DOHH2 (cell line): ENCODE data around the gene NXPE2.

Source experiments
- H3F3A ChIP-seq: fragments of 200-600 bp; sonication (generic), shearing (Covaris generic); 2 replicates; pipeline ENCODE4 v1.6.0; 2016; ENCODE audit warnings: antibody characterized with exemption, mild to moderate bottlenecking; ENCODE audit not compliant: control insufficient read depth, insufficient read depth
- H3K27ac ChIP-seq: fragments of 200-600 bp; sonication (generic); 2 replicates; pipeline ENCODE4 v1.5.1; 2014; ENCODE audit warnings: low read depth, mild to moderate bottlenecking, low read length, moderate library complexity
- H3K27me3 ChIP-seq: fragments of 200-600 bp; sonication (generic); 2 replicates; pipeline ENCODE4 v1.6.1; 2014; ENCODE audit warnings: mild to moderate bottlenecking, low read length, mixed read lengths; ENCODE audit not compliant: control insufficient read depth
- H3K36me3 ChIP-seq: fragments of 200-600 bp; sonication (generic); 2 replicates; pipeline ENCODE4 v1.6.1; 2014; ENCODE audit warnings: mild to moderate bottlenecking, low read length, moderate library complexity, mixed read lengths; ENCODE audit not compliant: control insufficient read depth
- H3K4me1 ChIP-seq: fragments of 200-600 bp; sonication (generic); 2 replicates; pipeline ENCODE4 v1.6.1; 2014; ENCODE audit warnings: mild to moderate bottlenecking, low read length, mixed read lengths; ENCODE audit not compliant: control insufficient read depth
- H3K4me2 ChIP-seq: fragments of 200-600 bp; sonication (generic); 2 replicates; pipeline ENCODE4 v1.6.0; 2014; ENCODE audit warnings: mild to moderate bottlenecking, low read length, moderate library complexity
- H3K4me3 ChIP-seq: fragments of 200-600 bp; sonication (generic); 2 replicates; pipeline ENCODE4 v1.5.1; 2014; ENCODE audit warnings: mild to moderate bottlenecking, low read length, mixed read lengths
- H3K79me2 ChIP-seq: fragments of 200-600 bp; sonication (generic); 2 replicates; pipeline ENCODE4 v1.6.1; 2014; ENCODE audit warnings: mild to moderate bottlenecking, low read length, mixed read lengths; ENCODE audit not compliant: control insufficient read depth
- H3K9me2 ChIP-seq: fragments of 200-600 bp; sonication (generic); replicated peaks from 2 replicates; pipeline ENCODE4 v1.6.1; 2014; ENCODE audit warnings: mild to moderate bottlenecking, low read length, mixed read lengths; ENCODE audit not compliant: control insufficient read depth
- H3K9me3 ChIP-seq: fragments of 200-600 bp; sonication (generic); 2 replicates; pipeline ENCODE4 v1.6.1; 2014; ENCODE audit warnings: antibody characterized with exemption, low read length, mixed read lengths; ENCODE audit not compliant: control insufficient read depth, insufficient read depth
- H4K20me1 ChIP-seq: fragments of 200-600 bp; sonication (generic); 2 replicates; pipeline ENCODE4 v1.6.0; 2014; ENCODE audit warnings: low read depth, mild to moderate bottlenecking, antibody characterized with exemption, low read length, moderate library complexity; ENCODE audit not compliant: control insufficient read depth, insufficient read depth
- EZH2phosphoT487 ChIP-seq: fragments of 200-600 bp; sonication (generic); IDR thresholded peaks from 2 replicates; pipeline ENCODE4 v1.6.1; 2017; ENCODE audit warnings: borderline replicate concordance, mild to moderate bottlenecking, antibody characterized with exemption, low read length, moderate library complexity, mixed read lengths
- TF ChIP-seq, protein P1 (sequence below): fragments of 200-600 bp; sonication (generic); IDR thresholded peaks from one replicate; pipeline ENCODE4 v1.5.1; 2014; ENCODE audit warnings: antibody characterized with exemption, mild to moderate bottlenecking, low read depth, low read length; ENCODE audit not compliant: poor library complexity, severe bottlenecking

NXPE2 gene

DNA sequence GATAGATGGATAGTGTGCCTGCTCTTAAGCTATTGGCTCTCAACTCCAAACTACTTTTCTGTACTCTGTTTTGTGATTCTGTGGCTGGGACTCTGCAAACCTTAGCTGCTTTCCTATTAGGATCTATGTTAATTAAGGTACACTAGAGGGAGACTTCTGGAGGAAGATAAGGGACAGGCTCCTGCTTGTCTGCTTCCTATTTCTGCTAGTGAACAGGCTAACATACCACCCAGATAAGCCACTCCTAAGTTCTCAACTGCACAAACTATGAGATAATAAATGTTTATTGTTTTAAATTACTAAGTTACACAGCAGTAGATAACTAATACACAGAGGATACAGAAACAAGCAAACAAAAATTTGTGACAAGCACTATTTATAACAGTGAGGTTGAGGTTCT lies 10.2 kb upstream of the NXPE2 start:
- Histone ChIP-seq H3K9me3 (no peaks in the 10 kb centered on the region), H3F3A (no peaks in the 10 kb centered on the region), H3K4me3 (no peak overlapping the region), H3K27ac (no peak overlapping the region), H3K27me3 (no peaks in the 10 kb centered on the region), H3K4me1 (no peaks in the 10 kb centered on the region), H4K20me1 (no peaks in the 10 kb centered on the region), H3K79me2 (no peaks in the 10 kb centered on the region), H3K36me3 (no peaks in the 10 kb centered on the region), H3K4me2 (no peak overlapping the region), H3K9me2 (no peaks in the 10 kb centered on the region)
- TF ChIP-seq, protein P1, sequence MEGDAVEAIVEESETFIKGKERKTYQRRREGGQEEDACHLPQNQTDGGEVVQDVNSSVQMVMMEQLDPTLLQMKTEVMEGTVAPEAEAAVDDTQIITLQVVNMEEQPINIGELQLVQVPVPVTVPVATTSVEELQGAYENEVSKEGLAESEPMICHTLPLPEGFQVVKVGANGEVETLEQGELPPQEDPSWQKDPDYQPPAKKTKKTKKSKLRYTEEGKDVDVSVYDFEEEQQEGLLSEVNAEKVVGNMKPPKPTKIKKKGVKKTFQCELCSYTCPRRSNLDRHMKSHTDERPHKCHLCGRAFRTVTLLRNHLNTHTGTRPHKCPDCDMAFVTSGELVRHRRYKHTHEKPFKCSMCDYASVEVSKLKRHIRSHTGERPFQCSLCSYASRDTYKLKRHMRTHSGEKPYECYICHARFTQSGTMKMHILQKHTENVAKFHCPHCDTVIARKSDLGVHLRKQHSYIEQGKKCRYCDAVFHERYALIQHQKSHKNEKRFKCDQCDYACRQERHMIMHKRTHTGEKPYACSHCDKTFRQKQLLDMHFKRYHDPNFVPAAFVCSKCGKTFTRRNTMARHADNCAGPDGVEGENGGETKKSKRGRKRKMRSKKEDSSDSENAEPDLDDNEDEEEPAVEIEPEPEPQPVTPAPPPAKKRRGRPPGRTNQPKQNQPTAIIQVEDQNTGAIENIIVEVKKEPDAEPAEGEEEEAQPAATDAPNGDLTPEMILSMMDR, result no peak
- TF ChIP-seq EZH2phosphoT487, result no peak

DNA sequence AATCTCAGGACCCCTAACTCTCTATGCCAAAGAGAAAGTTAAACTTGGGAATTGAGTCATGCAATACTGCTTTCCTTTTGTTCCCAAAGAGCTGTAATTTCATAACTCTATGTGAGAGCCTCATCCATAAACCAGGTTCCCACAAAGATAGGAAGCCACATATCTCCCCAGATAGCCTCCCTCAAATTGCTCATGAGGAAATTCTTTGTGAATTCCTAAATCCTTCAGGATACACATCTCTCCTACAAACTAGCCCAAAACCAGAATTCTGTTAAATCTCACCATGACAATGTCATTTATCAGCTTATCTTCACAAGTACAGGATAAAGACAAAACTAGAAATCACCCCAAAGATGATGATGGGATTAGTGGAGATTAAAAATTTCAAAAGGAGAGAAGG lies 4.7 kb upstream of the NXPE2 start:
- Histone ChIP-seq H3K9me2 (no peaks in the 10 kb centered on the region), H3K4me3 (no peak overlapping the region), H3K4me1 (no peaks in the 10 kb centered on the region), H3F3A (no peaks in the 10 kb centered on the region), H3K36me3 (no peaks in the 10 kb centered on the region), H4K20me1 (no peaks in the 10 kb centered on the region), H3K27me3 (no peaks in the 10 kb centered on the region), H3K9me3 (no peaks in the 10 kb centered on the region), H3K4me2 (no peak overlapping the region), H3K79me2 (no peaks in the 10 kb centered on the region), H3K27ac (no peak overlapping the region)
- TF ChIP-seq, protein P1, result no peak
- no peak for TF ChIP-seq EZH2phosphoT487

DNA sequence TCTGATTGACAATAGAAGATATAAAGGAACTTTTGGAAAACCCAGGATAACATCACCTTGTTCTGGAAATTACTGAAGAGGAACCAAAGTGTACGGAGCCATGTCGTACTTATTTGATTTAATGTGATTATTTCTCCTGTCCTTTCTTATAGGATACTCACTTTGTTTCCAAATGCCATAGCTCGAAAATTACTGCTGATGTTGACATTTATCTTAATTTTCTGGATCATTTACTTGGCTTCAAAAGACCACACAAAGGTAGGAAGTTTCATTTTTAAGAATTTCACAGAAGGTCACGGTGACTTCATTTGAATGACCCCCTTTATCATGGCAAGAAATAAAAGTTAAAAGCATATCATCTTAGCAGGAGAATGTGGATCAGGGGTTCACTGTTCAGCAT lies 1.2 kb downstream of the NXPE2 start:
- no peaks in the 10 kb centered on the region for H3K4me1 ChIP-seq
- H3K36me3 ChIP-seq, result no peaks in the 10 kb centered on the region
- H3K4me2 ChIP-seq, result no peak overlapping the region

More for the DNA sequence above, 1.2 kb downstream of the NXPE2 start:
- no peak overlapping the region for H3K4me3 ChIP-seq
- no peaks in the 10 kb centered on the region; the same call in none of the 2 replicates for H3K9me3 ChIP-seq
- H3K79me2 ChIP-seq, result no peaks in the 10 kb centered on the region
- H3K27me3 ChIP-seq, result no peaks in the 10 kb centered on the region
- H3K27ac ChIP-seq, result no peak overlapping the region
- TF ChIP-seq, protein P1, result no peak
- TF ChIP-seq EZH2phosphoT487, result no peak
- H3F3A ChIP-seq, result no peaks in the 10 kb centered on the region
- no peaks in the 10 kb centered on the region for H3K9me2 ChIP-seq
- H4K20me1 ChIP-seq, result no peaks in the 10 kb centered on the region
